ENCODE results near the gene HECW1.
A peak's percentile ranks its signal among the peaks of the same experiment; 100 is the strongest.

The HECW1 gene

GRCh38 chr7:43391518-43391917 lies 279.1 kb downstream of the HECW1 start:
- Histone ChIP-seq H4K20me1 (ENCODE audit: insufficient read depth, low read length, poor library complexity, severe bottlenecking) (no peaks in the 10 kb centered on the region), H3F3A (ENCODE audit: low read depth) (no peaks in the 10 kb centered on the region), H3K4me1 (ENCODE audit: insufficient read depth, low read length, poor library complexity, severe bottlenecking) (no peaks in the 10 kb centered on the region), H3K9me2 (replicated peaks; ENCODE audit: low read depth, low read length) (no peaks in the 10 kb centered on the region), H3K36me3 (ENCODE audit: insufficient read depth, low read length) (no peaks in the 10 kb centered on the region), H3K4me2 (ENCODE audit: low read depth, low read length, poor library complexity, severe bottlenecking) (no peak overlapping the region), H3K9ac (ENCODE audit: low read depth, low read length, poor library complexity, severe bottlenecking) (no peak overlapping the region), H3K27me3 (ENCODE audit: insufficient read depth, low read length, poor library complexity, severe bottlenecking) (no peaks in the 10 kb centered on the region), H3K9me3 (ENCODE audit: insufficient read depth, low read depth, low read length) (no peaks in the 10 kb centered on the region), H2AFZ (ENCODE audit: low read length) (no peak overlapping the region), H3K79me2 (ENCODE audit: insufficient read depth, low read length) (no peaks in the 10 kb centered on the region), H3K4me3 (ENCODE audit: low read length, poor library complexity, severe bottlenecking) (no peak overlapping the region)
- TF ChIP-seq CTCF (conservative IDR thresholded peaks at IDR 0.05; ENCODE audit: low read length) (peak; percentile 30), EZH2phosphoT487 (IDR thresholded peaks at IDR 0.05; ENCODE audit: borderline replicate concordance) (no peak)

GRCh38 chr7:43392638-43393330 lies 280.3 kb downstream of the HECW1 start:
- H3K4me1 ChIP-seq (ENCODE audit: insufficient read depth, low read length, poor library complexity, severe bottlenecking): no peaks in the 10 kb centered on the region
- no peaks in the 10 kb centered on the region for H3K9me3 ChIP-seq (ENCODE audit: insufficient read depth, low read depth, low read length)
- H3K4me2 ChIP-seq (ENCODE audit: low read depth, low read length, poor library complexity, severe bottlenecking): no peak overlapping the region
- no peaks in the 10 kb centered on the region for H3F3A ChIP-seq (ENCODE audit: low read depth)
- H2AFZ ChIP-seq (ENCODE audit: low read length): no peak overlapping the region
- TF ChIP-seq CTCF (conservative IDR thresholded peaks at IDR 0.05; ENCODE audit: low read length): no peak
- no peaks in the 10 kb centered on the region for H3K79me2 ChIP-seq (ENCODE audit: insufficient read depth, low read length)
- no peak overlapping the region for H3K4me3 ChIP-seq (ENCODE audit: low read length, poor library complexity, severe bottlenecking)
- H3K9ac ChIP-seq (ENCODE audit: low read depth, low read length, poor library complexity, severe bottlenecking): no peak overlapping the region
- no peaks in the 10 kb centered on the region for H3K27me3 ChIP-seq (ENCODE audit: insufficient read depth, low read length, poor library complexity, severe bottlenecking)
- no peaks in the 10 kb centered on the region for H4K20me1 ChIP-seq (ENCODE audit: insufficient read depth, low read length, poor library complexity, severe bottlenecking)
- H3K9me2 ChIP-seq (replicated peaks; ENCODE audit: low read depth, low read length): no peaks in the 10 kb centered on the region
- no peaks in the 10 kb centered on the region for H3K36me3 ChIP-seq (ENCODE audit: insufficient read depth, low read length)

- Histone ChIP-seq H3K9ac (ENCODE audit: low read depth, low read length, poor library complexity, severe bottlenecking) (no peak overlapping the region), H3K4me3 (ENCODE audit: low read length, poor library complexity, severe bottlenecking) (no peak overlapping the region), H3K4me1 (ENCODE audit: insufficient read depth, low read length, poor library complexity, severe bottlenecking) (no peaks in the 10 kb centered on the region), H4K20me1 (ENCODE audit: insufficient read depth, low read length, poor library complexity, severe bottlenecking) (no peaks in the 10 kb centered on the region), H3K9me2 (replicated peaks; ENCODE audit: low read depth, low read length) (no peaks in the 10 kb centered on the region), H3K27me3 (ENCODE audit: insufficient read depth, low read length, poor library complexity, severe bottlenecking) (no peaks in the 10 kb centered on the region), H3K79me2 (ENCODE audit: insufficient read depth, low read length) (no peaks in the 10 kb centered on the region), H3K9me3 (ENCODE audit: insufficient read depth, low read depth, low read length) (no peaks in the 10 kb centered on the region), H3K36me3 (ENCODE audit: insufficient read depth, low read length) (no peaks in the 10 kb centered on the region), H3F3A (ENCODE audit: low read depth) (no peaks in the 10 kb centered on the region), H2AFZ (ENCODE audit: low read length) (no peak overlapping the region), H3K4me2 (ENCODE audit: low read depth, low read length, poor library complexity, severe bottlenecking) (no peak overlapping the region)
- no peak for TF ChIP-seq EZH2phosphoT487 (IDR thresholded peaks at IDR 0.05; ENCODE audit: borderline replicate concordance)
- TF ChIP-seq CTCF (conservative IDR thresholded peaks at IDR 0.05; ENCODE audit: low read length): no peak
These were observed 282.1 kb downstream of the HECW1 start for GRCh38 chr7:43394441-43395130.
